Vagina (tissue), 2 donors: ENCODE measurements around the gene HEXA. TPM values are rescaled to one million over a fixed set of nuclear protein-coding genes. Genes with fewer than 3 reads are reported as not detected.

Experiments
- DNase-seq, 2 donors: peaks; one replicate each; pipeline ENCODE4 v3.0.0-alpha.2; 2017; ENCODE audit errors: extremely low spot score in 2 of 2
- H3K27ac ChIP-seq: fragments of 200-600 bp; sonication (generic); one replicate; pipeline ENCODE4 v1.5.1; 2019
- H3K27me3 ChIP-seq: fragments of 200-600 bp; sonication (generic); one replicate; pipeline ENCODE4 v1.5.1; 2019
- H3K36me3 ChIP-seq, 2 donors: fragments of 200-600 bp; sonication (generic); one replicate each; pipeline ENCODE4 v1.5.1; 2017 to 2019
- H3K4me1 ChIP-seq: fragments of 200-600 bp; sonication (generic); one replicate; pipeline ENCODE4 v1.5.1; 2019
- H3K4me3 ChIP-seq, 2 donors: fragments of 200-600 bp; sonication (generic); 1 replicate in 1 of 2; 2 replicates in 1 of 2; pipeline ENCODE4 v1.5.1; 2016 to 2019
- H3K9me3 ChIP-seq: fragments of 200-600 bp; sonication (generic); one replicate; pipeline ENCODE4 v1.5.1; 2019
- POLR2A ChIP-seq, 2 donors: fragments of 450-650 bp; IDR thresholded peaks; one replicate each; pipeline ENCODE4 v1.6.1; 2017; ENCODE audit warnings: antibody characterized with exemption in 2 of 2, mild to moderate bottlenecking in 2 of 2, moderate library complexity in 2 of 2
- POLR2AphosphoS5 ChIP-seq, 2 donors: sonication (generic); formaldehyde crosslinking; IDR thresholded peaks; one replicate each; pipeline ENCODE4 v1.9.0; 2017; ENCODE audit warnings: antibody characterized with exemption in 2 of 2, mild to moderate bottlenecking in 2 of 2, low read depth in 1 of 2; ENCODE audit not compliant: insufficient read depth in 1 of 2
- intact Hi-C: fragments of 100-400 bp; cut with DNase I; formaldehyde crosslinking; loops from one replicate; pipeline ENCODE4 v1.15.1; 2023
- total RNA-seq: library from RNA; depleted of rRNA; stranded (reverse); fragments of >200 nt; gene quantifications from one replicate; pipeline ENCODE4 v1.2.3, GENCODE V29; 2016
- TF ChIP-seq, protein P1 (sequence below), 3 experiments: fragments of 450-650 bp in 2 of 3; fragments of 200-600 bp in 1 of 3; sonication (generic) in 1 of 3; IDR thresholded peaks; one replicate each; pipeline ENCODE4 v1.5.1; 2017 to 2019; ENCODE audit warnings: antibody characterized with exemption in 3 of 3, mild to moderate bottlenecking in 2 of 3, moderate library complexity in 2 of 3

HEXA gene
- total RNA-seq, 1 donor from 2014 or later = 82.5 TPM

DNA sequence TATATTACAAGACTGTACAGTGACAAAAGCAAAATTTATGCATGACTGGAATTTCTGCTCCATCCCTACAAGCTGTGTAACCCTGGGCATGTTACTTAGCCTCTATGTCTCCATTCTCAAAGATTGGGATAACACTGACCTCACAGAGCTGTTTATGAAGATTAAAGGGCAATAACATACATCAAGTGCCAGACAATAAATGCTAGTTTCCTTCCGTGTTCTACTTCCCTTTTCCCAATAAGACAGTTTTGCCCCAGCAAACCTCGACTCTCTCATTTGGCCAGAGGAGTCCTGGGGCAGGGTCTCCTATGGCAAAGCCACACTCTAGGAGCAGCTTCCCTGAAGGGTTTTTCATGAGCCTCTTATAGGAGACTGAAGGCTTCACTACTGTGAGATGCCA is 7.5 kb downstream of the HEXA start:
- Histone ChIP-seq H3K4me3 (no peak overlapping the region), H3K4me1 (peaks cover 14% of the 10 kb centered on the region), H3K9me3 (no peaks in the 10 kb centered on the region), H3K36me3 (no peaks in the 10 kb centered on the region), H3K27ac (no peak overlapping the region), H3K27me3 (no peaks in the 10 kb centered on the region)
- TF ChIP-seq, protein P1, sequence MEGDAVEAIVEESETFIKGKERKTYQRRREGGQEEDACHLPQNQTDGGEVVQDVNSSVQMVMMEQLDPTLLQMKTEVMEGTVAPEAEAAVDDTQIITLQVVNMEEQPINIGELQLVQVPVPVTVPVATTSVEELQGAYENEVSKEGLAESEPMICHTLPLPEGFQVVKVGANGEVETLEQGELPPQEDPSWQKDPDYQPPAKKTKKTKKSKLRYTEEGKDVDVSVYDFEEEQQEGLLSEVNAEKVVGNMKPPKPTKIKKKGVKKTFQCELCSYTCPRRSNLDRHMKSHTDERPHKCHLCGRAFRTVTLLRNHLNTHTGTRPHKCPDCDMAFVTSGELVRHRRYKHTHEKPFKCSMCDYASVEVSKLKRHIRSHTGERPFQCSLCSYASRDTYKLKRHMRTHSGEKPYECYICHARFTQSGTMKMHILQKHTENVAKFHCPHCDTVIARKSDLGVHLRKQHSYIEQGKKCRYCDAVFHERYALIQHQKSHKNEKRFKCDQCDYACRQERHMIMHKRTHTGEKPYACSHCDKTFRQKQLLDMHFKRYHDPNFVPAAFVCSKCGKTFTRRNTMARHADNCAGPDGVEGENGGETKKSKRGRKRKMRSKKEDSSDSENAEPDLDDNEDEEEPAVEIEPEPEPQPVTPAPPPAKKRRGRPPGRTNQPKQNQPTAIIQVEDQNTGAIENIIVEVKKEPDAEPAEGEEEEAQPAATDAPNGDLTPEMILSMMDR (IDR thresholded peaks at IDR 0.05) = no peak
- TF ChIP-seq POLR2AphosphoS5 (IDR thresholded peaks at IDR 0.05; ENCODE audit: insufficient read depth in 1 of 2, low read depth in 1 of 2) (no peak), POLR2A (IDR thresholded peaks at IDR 0.05) (no peak)
- intact Hi-C loops = no loop called here
- DNase-seq = no peak

DNA sequence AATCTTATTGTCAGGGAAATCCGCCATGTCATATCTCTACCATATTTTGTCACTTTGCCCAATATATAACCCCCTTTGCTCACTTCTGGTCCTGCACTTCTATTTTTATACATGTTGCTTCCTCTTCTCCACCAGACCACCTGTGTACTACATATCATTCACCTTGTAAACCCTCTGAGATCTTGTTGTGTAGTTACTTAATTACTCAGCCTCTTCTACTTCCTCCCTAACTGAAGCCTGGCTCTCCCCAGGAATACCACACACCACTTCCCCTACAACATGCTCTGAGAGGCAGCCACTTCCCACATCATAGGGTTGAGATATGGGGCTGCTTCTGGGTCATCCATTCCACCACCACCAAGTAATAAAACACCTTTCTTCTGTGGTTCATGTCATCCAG is 10.0 kb downstream of the HEXA start:
- intact Hi-C loops = no loop called here
- H3K4me1 ChIP-seq = peaks cover 3% of the 10 kb centered on the region
- TF ChIP-seq POLR2AphosphoS5 (IDR thresholded peaks at IDR 0.05; ENCODE audit: insufficient read depth in 1 of 2, low read depth in 1 of 2) = no peak
- no peaks in the 10 kb centered on the region for H3K36me3 ChIP-seq
- no peak overlapping the region for H3K27ac ChIP-seq
- no peak for DNase-seq
- H3K27me3 ChIP-seq = no peaks in the 10 kb centered on the region
- H3K4me3 ChIP-seq = no peak overlapping the region
- no peaks in the 10 kb centered on the region for H3K9me3 ChIP-seq

DNA sequence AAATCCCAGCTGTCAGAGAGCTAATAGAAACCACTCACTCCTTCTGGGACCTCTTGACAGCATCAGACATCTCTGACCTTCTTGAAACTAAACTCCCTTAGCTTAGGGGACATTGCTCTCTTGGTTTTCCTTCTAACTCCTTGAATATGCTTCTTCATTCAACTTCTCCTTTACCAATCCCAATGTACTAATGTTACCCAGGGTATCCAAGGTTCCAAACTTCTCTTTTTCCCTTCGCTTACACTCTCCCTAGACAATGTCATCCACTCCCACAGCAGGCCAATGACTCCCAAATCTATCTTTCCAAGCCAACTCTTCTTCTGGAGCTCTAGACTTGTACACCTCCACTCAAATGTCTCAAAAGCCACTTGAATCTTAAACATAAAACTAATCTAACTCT is 14.6 kb downstream of the HEXA start:
- no peak overlapping the region for H3K4me3 ChIP-seq
- H3K27me3 ChIP-seq = no peaks in the 10 kb centered on the region
- H3K27ac ChIP-seq = no peak overlapping the region
- no peak for DNase-seq
- peaks cover 0 to 5% of the 10 kb centered on the region in 2 donors for H3K36me3 ChIP-seq
- intact Hi-C loops = no loop called here
- no peaks in the 10 kb centered on the region for H3K9me3 ChIP-seq
- TF ChIP-seq, protein P1 (IDR thresholded peaks at IDR 0.05) = no peak
- no peak for TF ChIP-seq POLR2AphosphoS5 (IDR thresholded peaks at IDR 0.05; ENCODE audit: insufficient read depth in 1 of 2, low read depth in 1 of 2)
- TF ChIP-seq POLR2A (IDR thresholded peaks at IDR 0.05) = no peak
- H3K4me1 ChIP-seq = peaks cover 40% of the 10 kb centered on the region

DNA sequence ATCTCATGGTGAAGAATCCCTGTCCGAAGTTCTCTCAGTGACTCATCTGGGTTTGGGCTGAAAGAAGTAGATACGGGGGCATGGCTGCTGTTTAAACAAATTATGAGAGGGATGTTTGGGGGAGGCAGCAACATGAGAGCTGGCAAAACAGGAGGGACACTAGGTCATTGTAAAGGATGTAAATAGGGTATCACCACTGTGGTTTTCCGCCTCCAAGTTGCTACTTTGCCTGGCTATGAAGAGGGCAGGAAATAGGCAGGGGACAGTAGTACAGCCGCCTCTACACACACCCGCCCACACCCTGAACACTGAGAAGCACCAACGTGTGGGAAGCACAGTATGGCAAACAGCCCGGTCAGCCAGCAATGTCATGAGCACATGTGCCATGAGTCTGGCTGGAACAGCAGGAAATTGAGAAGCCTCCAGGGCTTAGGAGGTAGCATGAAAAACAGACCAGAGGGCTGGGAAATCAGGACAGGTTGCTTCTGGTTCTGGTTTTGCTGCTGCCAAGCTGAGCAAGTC is 17.1 kb downstream of the HEXA start:
- Histone ChIP-seq H3K4me3 (no peak overlapping the region), H3K27me3 (no peaks in the 10 kb centered on the region), H3K27ac (peak overlapping the region; percentile 5), H3K36me3 (peaks cover 0 to 30% of the 10 kb centered on the region in 2 donors), H3K4me1 (peaks cover 40% of the 10 kb centered on the region), H3K9me3 (no peaks in the 10 kb centered on the region)
- TF ChIP-seq POLR2A (IDR thresholded peaks at IDR 0.05) (no peak), POLR2AphosphoS5 (IDR thresholded peaks at IDR 0.05; ENCODE audit: insufficient read depth in 1 of 2, low read depth in 1 of 2) (peak in 1 of 2 donors; percentile 82)
- TF ChIP-seq, protein P1 (IDR thresholded peaks at IDR 0.05) = no peak
- no peak for DNase-seq
- intact Hi-C loops = no loop called here

DNA sequence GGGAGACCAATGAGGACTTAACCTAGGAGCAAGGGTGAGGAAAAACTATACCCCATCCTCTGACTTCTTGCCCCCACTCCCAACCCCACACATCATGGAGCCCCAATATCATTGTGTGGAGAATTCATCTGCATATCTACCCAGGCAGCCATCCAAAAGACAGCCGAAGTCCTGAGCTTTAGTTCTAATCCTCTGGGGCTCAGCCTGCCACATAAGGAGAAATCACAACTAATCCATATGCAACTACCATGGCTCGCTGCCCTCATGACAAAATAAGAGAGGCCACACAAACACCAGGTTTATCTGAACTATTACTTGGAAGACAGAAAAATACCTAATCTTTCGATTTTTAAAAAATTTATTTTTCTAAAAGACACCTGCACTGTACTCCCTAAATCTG is 17.7 kb downstream of the HEXA start:
- H3K27ac ChIP-seq = no peak overlapping the region
- peaks cover 0 to 35% of the 10 kb centered on the region in 2 donors for H3K36me3 ChIP-seq
- intact Hi-C loops = no loop called here

More for the DNA sequence above, 17.7 kb downstream of the HEXA start:
- Histone ChIP-seq H3K27me3 (no peaks in the 10 kb centered on the region), H3K9me3 (no peaks in the 10 kb centered on the region), H3K4me1 (peaks cover 40% of the 10 kb centered on the region), H3K4me3 (no peak overlapping the region)
- TF ChIP-seq, protein P1 (IDR thresholded peaks at IDR 0.05) = no peak
- TF ChIP-seq POLR2AphosphoS5 (IDR thresholded peaks at IDR 0.05; ENCODE audit: insufficient read depth in 1 of 2, low read depth in 1 of 2) (no peak), POLR2A (IDR thresholded peaks at IDR 0.05) (no peak)
- DNase-seq = no peak
